Small intestine (tissue), 7 donors: ENCODE results near the gene PAK4. TPM values are rescaled to one million over a fixed set of nuclear protein-coding genes. Genes with fewer than 3 reads are reported as not detected.

Experiments
- DNase-seq, 2 donors: peaks; one replicate each; pipeline versions ENCODE4 v3.0.0 to v3.0.0-alpha.2; 2013
- FAIRE-seq: peaks from 2 replicates; lab custom pipeline; 2012; peaks lifted over from hg19 to GRCh38; lab: Jason Lieb, UNC
- H3K27ac ChIP-seq, 3 donors: one replicate each; pipeline ENCODE4 v1.5.1; 2013; ENCODE audit warnings: low read length in 2 of 3, mild to moderate bottlenecking in 2 of 3, control low read depth in 1 of 3, inconsistent platforms in 1 of 3, low read depth in 1 of 3, moderate library complexity in 1 of 3
- H3K27me3 ChIP-seq, 3 donors: one replicate each; pipeline ENCODE4 v1.6.1; 2013; ENCODE audit warnings: low read length in 3 of 3, inconsistent platforms in 1 of 3; ENCODE audit not compliant: control insufficient read depth in 3 of 3, insufficient read depth in 3 of 3
- H3K36me3 ChIP-seq, 3 donors: one replicate each; pipeline ENCODE4 v1.6.1; 2013; ENCODE audit warnings: low read length in 3 of 3, inconsistent platforms in 1 of 3, low read depth in 1 of 3, mild to moderate bottlenecking in 1 of 3, moderate library complexity in 1 of 3; ENCODE audit not compliant: control insufficient read depth in 3 of 3, insufficient read depth in 2 of 3
- H3K4me1 ChIP-seq, 3 donors: one replicate each; pipeline ENCODE4 v1.6.1; 2013; ENCODE audit warnings: low read length in 2 of 3, inconsistent platforms in 1 of 3, low read depth in 1 of 3, mild to moderate bottlenecking in 1 of 3, moderate library complexity in 1 of 3; ENCODE audit not compliant: control insufficient read depth in 3 of 3, insufficient read depth in 2 of 3
- H3K4me3 ChIP-seq, 3 donors: one replicate each; pipeline ENCODE4 v1.5.1; 2013; ENCODE audit warnings: low read length in 3 of 3, control low read depth in 1 of 3, inconsistent platforms in 1 of 3, low read depth in 1 of 3, mild to moderate bottlenecking in 1 of 3, moderate library complexity in 1 of 3
- H3K9me3 ChIP-seq, 2 donors: one replicate each; pipeline ENCODE4 v1.6.1; 2013; ENCODE audit warnings: low read depth in 1 of 2, low read length in 1 of 2; ENCODE audit not compliant: control insufficient read depth in 2 of 2, insufficient read depth in 1 of 2
- WGBS, 3 donors: extraction: QIAGEN DNeasy Blood & Tissue Kit; methylation state at CpG; one replicate each; pipeline ENCODE4 v1.1.7; 2013; 5-methylcytosine and 5-hydroxymethylcytosine counted together
- polyA plus RNA-seq, 4 donors: library from polyadenylated mRNA; stranded (reverse) in 3 of 4; unstranded in 1 of 4; fragments of 200-250 nt in 3 of 4; fragments of 120-200 nt in 1 of 4; gene quantifications; one replicate each; pipeline versions ENCODE4 v1.2.1 to v1.2.3, GENCODE V29; 2013
- donor health status: healthy with polysubstance abuse.
- donor health status: control.
- donor health status: control.
- donor health status: Bipolar disorder and iron deficiency.
- donor health status: healthy.

Gene PAK4
- polyA plus RNA-seq, 4 donors = 34.6 to 73.4 (median 54.2) TPM

GRCh38 chr19:39097299-39097698 lies 28.3 kb upstream of the PAK4 start:
- Histone ChIP-seq H3K4me1 (peaks cover 0 to 30% (median 2%) of the 10 kb centered on the region in 3 donors), H3K9me3 (peaks cover 0 to 15% of the 10 kb centered on the region in 2 donors), H3K4me3 (no peak overlapping the region), H3K27me3 (peaks cover 0 to 12% (median 0%) of the 10 kb centered on the region in 3 donors), H3K27ac (no peak overlapping the region), H3K36me3 (no peaks in the 10 kb centered on the region)
- 56 to 86% (median 73%) methylated on average over 5 of the region's 5 CpGs for whole genome bisulfite sequencing, 3 donors
- no peak for DNase-seq
- no peak for FAIRE-seq

- 50 to 83% (median 77%) methylated on average over 2 of the region's 2 CpGs for WGBS, 3 donors
- peaks cover 0 to 30% (median 2%) of the 10 kb centered on the region in 3 donors for H3K4me1 ChIP-seq
- H3K36me3 ChIP-seq = no peaks in the 10 kb centered on the region
- peaks cover 0 to 12% (median 0%) of the 10 kb centered on the region in 3 donors for H3K27me3 ChIP-seq
- FAIRE-seq (no peak), DNase-seq (no peak)
- H3K9me3 ChIP-seq = peaks cover 0 to 15% of the 10 kb centered on the region in 2 donors
- H3K4me3 ChIP-seq = no peak overlapping the region
- H3K27ac ChIP-seq = no peak overlapping the region
Measured at GRCh38 chr19:39097721-39098120, 27.9 kb upstream of the PAK4 start.

- Histone ChIP-seq H3K27ac (no peak overlapping the region), H3K4me3 (peak overlapping the region in 1 of 3 donors; percentile 25), H3K9me3 (peaks cover 0 to 15% of the 10 kb centered on the region in 2 donors), H3K36me3 (no peaks in the 10 kb centered on the region), H3K4me1 (peaks cover 0 to 30% (median 2%) of the 10 kb centered on the region in 3 donors), H3K27me3 (peaks cover 0 to 12% (median 0%) of the 10 kb centered on the region in 3 donors)
- WGBS, 3 donors = 18 to 33% (median 25%) methylated on average over 46 to 52 of the region's 53 CpGs
- FAIRE-seq (no peak), DNase-seq (peak in 1 of 2 donors; percentile 24)
Measured at GRCh38 chr19:39098365-39099269, 27.0 kb upstream of the PAK4 start.

- H3K9me3 ChIP-seq = peaks cover 0 to 15% of the 10 kb centered on the region in 2 donors
- 23 to 42% (median 30%) methylated on average over 9 of the region's 9 CpGs for WGBS, 3 donors
- H3K27me3 ChIP-seq = peaks cover 0 to 12% (median 0%) of the 10 kb centered on the region in 3 donors
- no peak overlapping the region for H3K27ac ChIP-seq
- no peak for FAIRE-seq
- DNase-seq = no peak
- H3K4me1 ChIP-seq = peaks cover 0 to 30% (median 2%) of the 10 kb centered on the region in 3 donors
- no peaks in the 10 kb centered on the region for H3K36me3 ChIP-seq
- no peak overlapping the region for H3K4me3 ChIP-seq
Measured at GRCh38 chr19:39099341-39099740, 26.2 kb upstream of the PAK4 start.

- Histone ChIP-seq H3K27ac (no peak overlapping the region), H3K27me3 (peaks cover 0 to 12% (median 0%) of the 10 kb centered on the region in 3 donors), H3K4me1 (peaks cover 0 to 21% (median 0%) of the 10 kb centered on the region in 3 donors), H3K4me3 (no peak overlapping the region), H3K36me3 (no peaks in the 10 kb centered on the region), H3K9me3 (peaks cover 0 to 2% of the 10 kb centered on the region in 2 donors)
- FAIRE-seq (no peak), DNase-seq (no peak)
- 88% methylated on average over 19 of the region's 19 CpGs for WGBS, 3 donors
Measured at GRCh38 chr19:39100500-39101166, 25.0 kb upstream of the PAK4 start.

GRCh38 chr19:39103151-39103550 lies 22.4 kb upstream of the PAK4 start:
- Histone ChIP-seq H3K4me3 (no peak overlapping the region), H3K27me3 (peaks cover 0 to 12% (median 0%) of the 10 kb centered on the region in 3 donors), H3K36me3 (no peaks in the 10 kb centered on the region), H3K4me1 (peaks cover 0 to 7% (median 0%) of the 10 kb centered on the region in 3 donors), H3K9me3 (no peaks in the 10 kb centered on the region), H3K27ac (no peak overlapping the region)
- DNase-seq = no peak
- FAIRE-seq = no peak
- WGBS, 3 donors = 57 to 84% (median 64%) methylated on average over 5 of the region's 5 CpGs

- no peak for FAIRE-seq
- no peaks in the 10 kb centered on the region for H3K4me1 ChIP-seq
Measured at GRCh38 chr19:39104186-39104596, 21.4 kb upstream of the PAK4 start.

GRCh38 chr19:39106194-39106593 lies 19.4 kb upstream of the PAK4 start:
- H3K27me3 ChIP-seq = no peaks in the 10 kb centered on the region
- no peak overlapping the region for H3K4me3 ChIP-seq
- DNase-seq = no peak
- H3K27ac ChIP-seq = no peak overlapping the region
- no peak for FAIRE-seq
- H3K4me1 ChIP-seq = peaks cover 0 to under 1% (median 0%) of the 10 kb centered on the region in 3 donors
- 64 to 68% (median 66%) methylated on average over 7 of the region's 7 CpGs for WGBS, 3 donors
- H3K36me3 ChIP-seq = no peaks in the 10 kb centered on the region
- H3K9me3 ChIP-seq = no peaks in the 10 kb centered on the region

More at GRCh38 chr19:39104186-39104596, 21.4 kb upstream of the PAK4 start:
- Histone ChIP-seq H3K36me3 (no peaks in the 10 kb centered on the region), H3K27ac (no peak overlapping the region), H3K9me3 (no peaks in the 10 kb centered on the region), H3K4me3 (no peak overlapping the region), H3K27me3 (peaks cover 0 to 3% (median 0%) of the 10 kb centered on the region in 3 donors)
- DNase-seq = no peak
- 38 to 49% (median 44%) methylated on average over 5 of the region's 5 CpGs for WGBS, 3 donors
